Choroid plexus epithelial cell (primary cell): ENCODE data around the gene ZRANB3.

Experiments
- DNase-seq: peaks from one replicate; pipeline ENCODE4 v3.0.0-alpha.2; 2010; ENCODE audit warnings: low read depth
- H3K4me3 ChIP-seq: 2 replicates; pipeline ENCODE4 v1.5.1; 2011; ENCODE audit warnings: low read depth, mild to moderate bottlenecking, control low read depth, low read length, moderate library complexity
- TF ChIP-seq, protein P1 (sequence below): conservative IDR thresholded peaks from 2 replicates; pipeline ENCODE4 v1.5.1; 2011; ENCODE audit warnings: low read depth, mild to moderate bottlenecking, control low read depth, inconsistent platforms, low read length, moderate library complexity

Gene ZRANB3

DNA sequence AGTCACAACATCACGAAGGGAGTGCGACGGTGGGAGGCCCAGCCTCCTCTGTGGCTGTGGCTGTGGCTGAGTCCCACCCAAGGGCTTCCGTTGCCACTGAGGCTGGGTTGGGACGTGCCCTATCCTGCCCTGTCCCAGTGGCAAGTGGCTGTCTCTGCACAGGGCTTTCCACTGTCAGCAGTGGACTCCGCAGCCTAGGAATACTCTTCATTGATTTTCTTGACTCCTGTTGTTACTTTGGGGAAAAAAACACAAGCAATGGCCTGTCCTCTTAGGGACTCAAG, 356.3 kb downstream of the ZRANB3 start:
- no peak for DNase-seq
- TF ChIP-seq, protein P1, sequence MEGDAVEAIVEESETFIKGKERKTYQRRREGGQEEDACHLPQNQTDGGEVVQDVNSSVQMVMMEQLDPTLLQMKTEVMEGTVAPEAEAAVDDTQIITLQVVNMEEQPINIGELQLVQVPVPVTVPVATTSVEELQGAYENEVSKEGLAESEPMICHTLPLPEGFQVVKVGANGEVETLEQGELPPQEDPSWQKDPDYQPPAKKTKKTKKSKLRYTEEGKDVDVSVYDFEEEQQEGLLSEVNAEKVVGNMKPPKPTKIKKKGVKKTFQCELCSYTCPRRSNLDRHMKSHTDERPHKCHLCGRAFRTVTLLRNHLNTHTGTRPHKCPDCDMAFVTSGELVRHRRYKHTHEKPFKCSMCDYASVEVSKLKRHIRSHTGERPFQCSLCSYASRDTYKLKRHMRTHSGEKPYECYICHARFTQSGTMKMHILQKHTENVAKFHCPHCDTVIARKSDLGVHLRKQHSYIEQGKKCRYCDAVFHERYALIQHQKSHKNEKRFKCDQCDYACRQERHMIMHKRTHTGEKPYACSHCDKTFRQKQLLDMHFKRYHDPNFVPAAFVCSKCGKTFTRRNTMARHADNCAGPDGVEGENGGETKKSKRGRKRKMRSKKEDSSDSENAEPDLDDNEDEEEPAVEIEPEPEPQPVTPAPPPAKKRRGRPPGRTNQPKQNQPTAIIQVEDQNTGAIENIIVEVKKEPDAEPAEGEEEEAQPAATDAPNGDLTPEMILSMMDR, result no peak
- H3K4me3 ChIP-seq, result no peak overlapping the region

DNA sequence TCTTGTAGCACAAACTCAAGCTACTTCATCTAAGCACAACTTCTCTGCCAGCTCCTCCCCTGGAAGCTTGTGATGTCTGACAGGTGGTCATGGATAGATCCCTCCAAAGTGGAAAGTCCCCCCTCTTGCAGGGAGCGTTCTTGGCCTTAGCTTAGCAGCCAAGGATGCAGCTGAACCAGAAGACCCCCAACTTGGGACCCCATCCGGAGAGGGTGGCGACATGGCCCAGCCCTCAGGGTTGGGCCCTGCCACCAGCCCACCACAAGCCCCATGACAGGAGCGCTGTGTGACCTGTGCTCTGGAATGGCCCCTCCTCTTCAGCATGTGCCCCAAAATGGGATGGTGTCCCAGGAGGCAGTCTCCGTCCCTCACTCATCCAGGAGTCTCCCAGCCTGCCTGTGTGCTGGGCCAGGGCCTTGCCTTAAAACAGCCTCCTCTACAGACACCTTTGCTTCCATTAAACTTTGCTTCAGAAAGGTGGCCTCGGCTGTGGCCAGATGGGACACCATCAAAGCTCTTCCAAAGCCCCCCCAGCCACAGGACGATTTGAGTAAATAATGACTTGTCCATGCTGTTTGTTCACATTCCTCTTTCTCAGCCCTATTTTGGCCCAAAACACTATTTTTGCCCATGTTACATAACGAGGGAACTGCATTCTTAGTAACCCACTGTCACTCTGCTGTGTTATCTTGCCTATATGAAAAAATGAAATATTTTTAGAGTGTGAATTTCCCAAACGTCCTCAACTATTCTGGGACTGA, 356.8 kb downstream of the ZRANB3 start:
- no peak overlapping the region for H3K4me3 ChIP-seq
- TF ChIP-seq, protein P1, result no peak
- no peak for DNase-seq

DNA sequence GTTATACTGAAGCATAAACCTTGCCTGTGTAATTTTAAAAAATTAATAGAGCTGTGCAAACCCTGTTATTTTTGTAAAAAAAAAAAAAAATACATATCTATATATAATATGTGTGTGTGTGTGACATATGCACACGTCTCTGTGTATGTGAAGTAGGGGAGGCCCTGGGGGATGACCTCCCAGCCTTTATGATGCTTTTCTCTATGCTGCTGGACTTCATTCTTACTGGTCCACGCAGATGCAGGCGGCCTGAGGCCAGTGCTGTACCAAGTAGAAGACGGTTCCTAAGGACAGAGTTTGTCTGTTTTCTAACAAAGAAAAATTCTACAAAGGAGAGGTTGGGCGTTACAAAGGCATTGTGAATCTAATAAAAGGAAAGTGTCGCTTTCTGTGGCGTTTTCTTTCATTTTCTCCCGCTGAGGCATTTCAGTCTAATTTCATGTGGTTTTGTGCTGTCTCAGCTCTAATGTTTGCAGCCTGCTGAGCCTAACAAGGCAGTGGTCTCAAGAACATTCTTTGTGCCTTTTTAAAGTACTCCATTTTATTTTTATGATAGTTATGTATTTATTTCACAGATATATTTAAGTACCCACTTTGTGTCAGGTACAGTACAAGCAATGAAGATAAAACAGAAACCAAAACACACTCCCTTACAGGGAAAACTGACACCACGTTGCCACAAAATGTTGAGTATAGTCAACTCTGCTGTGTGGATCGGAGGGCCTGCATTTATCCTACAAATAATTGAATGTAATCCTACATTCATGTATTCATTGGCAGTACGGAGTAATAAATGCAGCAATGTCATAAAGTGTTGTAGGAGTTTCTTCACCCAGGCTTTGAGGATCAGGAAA, 360.9 kb downstream of the ZRANB3 start:
- TF ChIP-seq, protein P1, result no peak
- no peak for DNase-seq
- H3K4me3 ChIP-seq, result no peak overlapping the region

DNA sequence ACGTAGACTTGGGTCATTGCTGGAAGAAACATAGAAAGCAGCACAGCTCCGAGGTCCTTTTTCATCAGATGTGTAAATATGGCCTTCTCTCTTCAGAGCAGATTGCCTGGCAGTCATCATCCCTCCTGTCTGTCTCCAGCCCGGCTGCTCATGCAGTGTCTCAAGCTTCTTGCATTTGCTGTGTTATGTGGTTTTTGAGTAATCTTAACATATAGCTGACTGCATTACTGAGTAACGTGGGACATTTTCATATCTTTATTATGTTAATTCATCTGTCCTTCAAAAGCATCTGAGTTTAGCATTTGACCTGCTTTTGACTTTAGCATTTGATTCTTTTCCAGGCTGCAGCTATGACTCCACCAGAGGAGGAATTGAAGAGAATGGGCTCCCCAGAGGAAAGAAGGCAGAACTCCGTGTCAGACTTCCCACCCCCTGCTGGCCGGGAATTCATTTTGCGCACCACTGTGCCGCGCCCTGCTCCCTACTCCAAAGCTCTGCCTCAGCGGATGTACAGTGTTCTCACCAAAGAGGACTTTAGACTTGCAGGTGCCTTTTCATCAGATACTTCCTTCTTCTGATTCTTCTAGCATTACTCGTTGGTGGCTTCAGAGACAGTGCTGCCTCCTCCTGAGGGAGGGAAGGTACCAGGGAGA, 362.7 kb downstream of the ZRANB3 start:
- no peak for DNase-seq
- no peak overlapping the region for H3K4me3 ChIP-seq
- TF ChIP-seq, protein P1, result peak; percentile 9

DNA sequence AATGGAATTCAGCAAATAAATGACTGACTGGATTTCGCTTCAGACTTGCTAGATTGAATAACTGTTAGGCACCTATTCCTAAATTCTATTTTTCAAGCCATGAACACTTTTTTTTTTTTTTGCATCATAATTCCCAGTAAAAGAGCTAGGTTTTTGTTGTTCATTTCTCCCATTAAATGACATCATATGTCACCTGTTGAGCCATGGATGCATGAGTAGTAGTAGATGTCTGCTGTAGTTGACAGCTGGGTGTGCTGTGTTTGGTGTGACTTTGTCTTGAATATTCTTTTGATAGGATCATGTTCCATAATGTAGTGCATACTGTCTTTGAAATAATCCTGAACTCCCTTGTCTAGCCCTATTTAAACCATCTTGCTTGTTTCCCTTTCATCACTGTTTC, 363.7 kb downstream of the ZRANB3 start:
- no peak for DNase-seq
- no peak overlapping the region for H3K4me3 ChIP-seq
- TF ChIP-seq, protein P1, result no peak

DNA sequence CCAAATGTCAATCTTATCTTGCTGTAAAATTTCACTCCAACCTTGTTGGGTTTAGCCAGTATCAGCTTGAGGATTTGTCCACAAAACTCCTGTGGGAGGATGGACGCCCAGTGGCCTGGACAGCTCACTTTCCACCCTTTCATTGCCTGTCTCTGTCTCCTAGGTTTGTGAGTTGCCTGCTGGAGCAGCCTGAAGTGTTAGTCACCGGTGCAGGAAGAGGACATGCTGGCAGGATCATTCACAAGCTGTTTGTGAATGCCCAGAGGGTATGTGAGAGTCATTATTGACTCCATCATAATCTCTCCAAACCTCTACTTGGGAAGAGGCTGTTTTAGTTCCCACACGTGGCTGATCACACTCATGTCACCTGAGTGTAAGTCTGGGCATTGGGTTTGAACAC, 366.6 kb downstream of the ZRANB3 start:
- peak; percentile 73 for DNase-seq
- TF ChIP-seq, protein P1, result peak; percentile 4

More for the DNA sequence above, 366.6 kb downstream of the ZRANB3 start:
- H3K4me3 ChIP-seq, result no peak overlapping the region
